SK-N-SH (cell line): Measurements from ENCODE around the gene FAM50B. TPM values are rescaled to one million over a fixed set of nuclear protein-coding genes. Genes with fewer than 3 reads are reported as not detected.

Experiments used
- CTCF ChIA-PET: fragments of 300-600, 350-600 bp; formaldehyde crosslinking; extraction: SDS; loops from one replicate; lab custom pipeline; 2021; lab: Yijun Ruan, JAX
- POLR2A ChIA-PET: fragments of 350-600 bp; sonication (Branson Sonifier 250); formaldehyde crosslinking; extraction: SDS; loops from one replicate; lab custom pipeline; 2020; ENCODE audit warnings: antibody characterized with exemption, inconsistent platforms; lab: Yijun Ruan, JAX
- DNase-seq: peaks from one replicate; pipeline ENCODE4 v3.0.0; 2012
- H2AFZ ChIP-seq: fragments of 200-600 bp; sonication (generic); 2 replicates; pipeline ENCODE4 v1.8.1; 2016; ENCODE audit warnings: antibody characterized with exemption, mild to moderate bottlenecking, low read depth
- H3F3A ChIP-seq: fragments of 200-600 bp; sonication (generic); replicated peaks from 2 replicates; pipeline ENCODE3; 2016; ENCODE audit warnings: antibody characterized with exemption, mild to moderate bottlenecking; ENCODE audit not compliant: insufficient read depth
- H3K27ac ChIP-seq, 2 experiments: fragments of 200-500 bp in 1 of 2; fragments of 200-600 bp in 1 of 2; sonication (Bioruptor generic) in 1 of 2; sonication (generic), shearing (Covaris generic) in 1 of 2; 2 replicates each; pipeline versions ENCODE4 v1.5.1 to v1.6.1; 2014 to 2016; ENCODE audit warnings: low read depth in 2 of 2, inconsistent platforms in 1 of 2, low read length in 1 of 2, mild to moderate bottlenecking in 1 of 2, mixed read lengths in 1 of 2
- H3K27me3 ChIP-seq: fragments of 200-600 bp; sonication (generic), shearing (Covaris generic); 2 replicates; pipeline ENCODE4 v1.6.1; 2016; ENCODE audit warnings: mixed run types; ENCODE audit not compliant: insufficient read depth
- H3K36me3 ChIP-seq, 2 experiments: fragments of 200-500 bp in 1 of 2; fragments of 200-600 bp in 1 of 2; sonication (Bioruptor generic) in 1 of 2; sonication (generic) in 1 of 2; replicated peaks in 1 of 2; 2 replicates each; pipeline versions ENCODE3 to v1.5.1; 2014 to 2016; ENCODE audit warnings: low read length in 1 of 2, mild to moderate bottlenecking in 1 of 2; ENCODE audit not compliant: insufficient read depth in 2 of 2, control insufficient read depth in 1 of 2
- H3K4me1 ChIP-seq, 2 experiments: fragments of 200-500 bp in 1 of 2; fragments of 200-600 bp in 1 of 2; sonication (Bioruptor generic) in 1 of 2; sonication (generic), shearing (Covaris generic) in 1 of 2; 2 replicates each; pipeline versions ENCODE4 v1.5.1 to v1.6.1; 2014 to 2016; ENCODE audit warnings: low read depth in 1 of 2, low read length in 1 of 2, mixed run types in 1 of 2; ENCODE audit not compliant: insufficient read depth in 2 of 2, control insufficient read depth in 1 of 2
- H3K4me2 ChIP-seq: fragments of 200-600 bp; sonication (generic), shearing (Covaris generic); 2 replicates; pipeline ENCODE4 v1.6.1; 2017; ENCODE audit warnings: mixed run types
- H3K4me3 ChIP-seq, 2 experiments: fragments of 200-500 bp in 1 of 2; fragments of 200-600 bp in 1 of 2; sonication (Bioruptor generic) in 1 of 2; sonication (generic), shearing (Covaris generic) in 1 of 2; 2 replicates each; pipeline versions ENCODE4 v1.5.1 to v1.8.1; 2014 to 2016; ENCODE audit warnings: low read depth in 2 of 2, inconsistent platforms in 1 of 2, low read length in 1 of 2, mild to moderate bottlenecking in 1 of 2, mixed read lengths in 1 of 2, moderate library complexity in 1 of 2
- H3K79me2 ChIP-seq: fragments of 200-600 bp; sonication (generic); 2 replicates; pipeline ENCODE4 v1.8.1; 2017; ENCODE audit warnings: mild to moderate bottlenecking; ENCODE audit not compliant: insufficient read depth
- H3K9ac ChIP-seq: fragments of 200-600 bp; sonication (generic); 2 replicates; pipeline ENCODE4 v1.6.1; 2017; ENCODE audit warnings: mixed run types
- H3K9me2 ChIP-seq: fragments of 200-600 bp; sonication (generic); 2 replicates; pipeline ENCODE4 v1.6.1; 2017; ENCODE audit warnings: mixed run types
- H3K9me3 ChIP-seq: fragments of 200-600 bp; sonication (generic); 2 replicates; pipeline ENCODE4 v1.6.1; 2017; ENCODE audit warnings: mixed run types, mild to moderate bottlenecking, moderate library complexity
- H4K20me1 ChIP-seq: fragments of 200-600 bp; sonication (generic); 2 replicates; pipeline ENCODE4 v1.6.1; 2017; ENCODE audit warnings: mild to moderate bottlenecking, mixed run types; ENCODE audit not compliant: insufficient read depth
- CHD2 ChIP-seq: fragments of 150-350 bp; IDR thresholded peaks from 2 replicates; pipeline ENCODE4 v1.6.1; 2018; ENCODE audit warnings: low read length; ENCODE audit not compliant: partially characterized antibody
- CTCF ChIP-seq: fragments of 200-600 bp; sonication (generic); IDR thresholded peaks from 2 replicates; pipeline ENCODE4 v1.6.1; 2017; ENCODE audit warnings: antibody characterized with exemption, mild to moderate bottlenecking, moderate library complexity
- EZH2phosphoT487 ChIP-seq: fragments of 200-600 bp; sonication (generic); IDR thresholded peaks from 2 replicates; pipeline ENCODE4 v1.6.1; 2017; ENCODE audit warnings: low read depth, mixed run types, mild to moderate bottlenecking, antibody characterized with exemption, moderate library complexity, borderline replicate concordance
- FOXM1 ChIP-seq: IDR thresholded peaks from 2 replicates; pipeline ENCODE4 v1.4.0; 2012; ENCODE audit warnings: low read depth, mild to moderate bottlenecking
- MEF2A ChIP-seq: IDR thresholded peaks from 2 replicates; pipeline ENCODE4 v1.4.0; 2012; ENCODE audit warnings: low read depth, borderline replicate concordance
- MXI1 ChIP-seq: IDR thresholded peaks from 2 replicates; pipeline ENCODE4 v1.6.1; 2012; ENCODE audit warnings: mild to moderate bottlenecking, low read depth, low read length, improper control_type of control experiment
- NRF1 ChIP-seq: IDR thresholded peaks from 2 replicates; pipeline ENCODE4 v1.6.1; 2012; ENCODE audit warnings: low read depth, mild to moderate bottlenecking, low read length
- POLR2AphosphoS5 ChIP-seq: IDR thresholded peaks from 2 replicates; pipeline ENCODE4 v1.6.1; 2012; ENCODE audit warnings: low read depth, low read length
- RCOR1 ChIP-seq: fragments of 150-350 bp; IDR thresholded peaks from 2 replicates; pipeline ENCODE4 v1.6.1; 2017; ENCODE audit warnings: antibody characterized with exemption, low read length
- RFX5 ChIP-seq: IDR thresholded peaks from 2 replicates; pipeline ENCODE4 v1.6.1; 2012; ENCODE audit warnings: mild to moderate bottlenecking, improper control_type of control experiment, low read length
- RXRA ChIP-seq: IDR thresholded peaks from 2 replicates; pipeline ENCODE4 v1.4.0; 2012; ENCODE audit warnings: low read depth, mild to moderate bottlenecking, borderline replicate concordance
- TAF1 ChIP-seq: IDR thresholded peaks from 2 replicates; pipeline ENCODE4 v1.6.1; 2012; ENCODE audit warnings: low read depth, mild to moderate bottlenecking, low read length, moderate library complexity, borderline replicate concordance
- TCF12 ChIP-seq: IDR thresholded peaks from 2 replicates; pipeline ENCODE4 v1.4.0; 2012
- TEAD4 ChIP-seq: IDR thresholded peaks from 2 replicates; pipeline ENCODE4 v1.4.0; 2012; ENCODE audit warnings: mild to moderate bottlenecking, borderline replicate concordance; ENCODE audit not compliant: insufficient read depth
- USF2 ChIP-seq: fragments of 150-350 bp; IDR thresholded peaks from 2 replicates; pipeline ENCODE4 v1.6.1; 2017; ENCODE audit warnings: antibody characterized with exemption, low read length, low read depth, borderline replicate concordance
- YY1 ChIP-seq: IDR thresholded peaks from 2 replicates; pipeline ENCODE4 v1.4.0; 2012; ENCODE audit warnings: low read depth, mild to moderate bottlenecking
- WGBS: methylation state at CpG from one replicate; pipeline ENCODE4 v1.1.6; 2017; ENCODE audit warnings: low lambda C conversion rate; 5-methylcytosine and 5-hydroxymethylcytosine counted together
- polyA plus RNA-seq, 3 experiments: library from polyadenylated mRNA; depleted of rRNA; stranded (reverse); fragments of >200 nt; gene quantifications; 2 replicates each; pipeline ENCODE4 v1.2.3, GENCODE V29; 2012
- TF ChIP-seq, protein P1 (sequence below): IDR thresholded peaks from 2 replicates; pipeline ENCODE4 v1.6.1; 2012; ENCODE audit warnings: mild to moderate bottlenecking, low read depth, low read length, moderate library complexity
- TF ChIP-seq, protein P2 (sequence below): IDR thresholded peaks from 2 replicates; pipeline ENCODE4 v1.4.0; 2012; ENCODE audit warnings: low read depth, borderline replicate concordance
- TF ChIP-seq, protein P3 (sequence below): IDR thresholded peaks from 2 replicates; pipeline ENCODE4 v1.4.0; 2012; ENCODE audit warnings: low read depth

The FAM50B gene
- polyA plus RNA-seq, 1 of the 3 experiments (the other 2 are of a cell fraction): 13.8 TPM

DNA sequence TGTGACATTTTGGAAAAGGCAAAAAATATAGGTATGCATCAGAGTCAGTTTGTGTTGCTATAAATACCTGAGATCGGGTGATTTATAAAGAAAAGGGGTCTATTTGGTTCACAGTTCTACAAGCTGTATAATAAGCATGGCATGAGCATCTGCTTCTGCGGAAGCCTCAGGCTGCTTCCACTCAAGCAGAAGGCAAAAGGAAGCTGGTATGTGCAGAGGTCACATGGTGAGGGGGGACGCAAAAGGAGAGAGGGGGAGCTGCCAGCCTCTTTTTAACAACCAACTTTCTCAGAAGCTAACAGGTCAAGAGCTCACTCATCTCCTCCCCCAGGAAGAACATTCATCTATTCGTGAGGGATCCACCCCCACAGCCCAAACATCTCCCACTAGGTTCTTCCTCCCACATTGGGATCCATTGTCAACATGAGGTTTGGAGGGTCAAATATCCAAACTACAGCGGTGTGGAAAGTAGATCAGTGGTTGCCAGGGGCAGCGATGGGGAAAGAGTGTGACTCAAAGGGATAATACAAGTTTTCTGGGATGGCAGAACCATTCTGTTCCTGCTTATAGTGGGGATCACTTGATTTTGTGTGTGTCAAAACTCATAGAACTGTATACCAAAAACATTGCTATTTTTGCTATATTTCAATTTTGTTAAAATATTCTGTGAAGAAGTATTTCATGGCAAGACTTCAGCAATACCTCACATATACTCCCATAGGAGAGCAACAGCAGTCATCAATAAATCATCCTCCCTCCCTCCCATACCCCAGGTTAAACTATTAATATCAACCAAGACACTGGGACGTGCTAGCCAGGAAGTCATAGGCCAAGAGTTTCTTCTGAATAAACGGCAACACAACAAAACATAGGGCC, 9.9 kb upstream of the FAM50B start:
- Histone ChIP-seq H3K36me3 (no peaks in the 10 kb centered on the region), H3K27me3 (no peaks in the 10 kb centered on the region), H3K9ac (no peak overlapping the region), H3K4me2 (no peak overlapping the region), H3K4me3 (no peak overlapping the region), H3F3A (peaks cover 26% of the 10 kb centered on the region), H3K9me2 (no peaks in the 10 kb centered on the region), H3K9me3 (no peaks in the 10 kb centered on the region), H3K27ac (no peak overlapping the region), H4K20me1 (no peaks in the 10 kb centered on the region), H3K79me2 (no peaks in the 10 kb centered on the region), H3K4me1 (peaks cover 12 to 35% of the 10 kb centered on the region in 2 experiments), H2AFZ (no peak overlapping the region)
- no peak for DNase-seq
- 86% methylated on average over 8 of the region's 8 CpGs for WGBS
- POLR2A ChIA-PET: no interaction called here
- no peak for TF ChIP-seq EZH2phosphoT487
- TF ChIP-seq TEAD4: no peak
- TF ChIP-seq, protein P1, sequence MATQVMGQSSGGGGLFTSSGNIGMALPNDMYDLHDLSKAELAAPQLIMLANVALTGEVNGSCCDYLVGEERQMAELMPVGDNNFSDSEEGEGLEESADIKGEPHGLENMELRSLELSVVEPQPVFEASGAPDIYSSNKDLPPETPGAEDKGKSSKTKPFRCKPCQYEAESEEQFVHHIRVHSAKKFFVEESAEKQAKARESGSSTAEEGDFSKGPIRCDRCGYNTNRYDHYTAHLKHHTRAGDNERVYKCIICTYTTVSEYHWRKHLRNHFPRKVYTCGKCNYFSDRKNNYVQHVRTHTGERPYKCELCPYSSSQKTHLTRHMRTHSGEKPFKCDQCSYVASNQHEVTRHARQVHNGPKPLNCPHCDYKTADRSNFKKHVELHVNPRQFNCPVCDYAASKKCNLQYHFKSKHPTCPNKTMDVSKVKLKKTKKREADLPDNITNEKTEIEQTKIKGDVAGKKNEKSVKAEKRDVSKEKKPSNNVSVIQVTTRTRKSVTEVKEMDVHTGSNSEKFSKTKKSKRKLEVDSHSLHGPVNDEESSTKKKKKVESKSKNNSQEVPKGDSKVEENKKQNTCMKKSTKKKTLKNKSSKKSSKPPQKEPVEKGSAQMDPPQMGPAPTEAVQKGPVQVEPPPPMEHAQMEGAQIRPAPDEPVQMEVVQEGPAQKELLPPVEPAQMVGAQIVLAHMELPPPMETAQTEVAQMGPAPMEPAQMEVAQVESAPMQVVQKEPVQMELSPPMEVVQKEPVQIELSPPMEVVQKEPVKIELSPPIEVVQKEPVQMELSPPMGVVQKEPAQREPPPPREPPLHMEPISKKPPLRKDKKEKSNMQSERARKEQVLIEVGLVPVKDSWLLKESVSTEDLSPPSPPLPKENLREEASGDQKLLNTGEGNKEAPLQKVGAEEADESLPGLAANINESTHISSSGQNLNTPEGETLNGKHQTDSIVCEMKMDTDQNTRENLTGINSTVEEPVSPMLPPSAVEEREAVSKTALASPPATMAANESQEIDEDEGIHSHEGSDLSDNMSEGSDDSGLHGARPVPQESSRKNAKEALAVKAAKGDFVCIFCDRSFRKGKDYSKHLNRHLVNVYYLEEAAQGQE: no peak
- TF ChIP-seq NRF1: no peak
- TF ChIP-seq YY1: no peak
- TF ChIP-seq USF2: no peak
- TF ChIP-seq TCF12: no peak
- TF ChIP-seq MXI1: no peak
- no peak for TF ChIP-seq RCOR1
- no peak for TF ChIP-seq CHD2
- no peak for TF ChIP-seq CTCF
- TF ChIP-seq, protein P2, sequence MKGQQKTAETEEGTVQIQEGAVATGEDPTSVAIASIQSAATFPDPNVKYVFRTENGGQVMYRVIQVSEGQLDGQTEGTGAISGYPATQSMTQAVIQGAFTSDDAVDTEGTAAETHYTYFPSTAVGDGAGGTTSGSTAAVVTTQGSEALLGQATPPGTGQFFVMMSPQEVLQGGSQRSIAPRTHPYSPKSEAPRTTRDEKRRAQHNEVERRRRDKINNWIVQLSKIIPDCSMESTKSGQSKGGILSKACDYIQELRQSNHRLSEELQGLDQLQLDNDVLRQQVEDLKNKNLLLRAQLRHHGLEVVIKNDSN: no peak
- TF ChIP-seq RFX5: no peak
- no peak for TF ChIP-seq RXRA
- TF ChIP-seq POLR2AphosphoS5: no peak
- TF ChIP-seq, protein P3, sequence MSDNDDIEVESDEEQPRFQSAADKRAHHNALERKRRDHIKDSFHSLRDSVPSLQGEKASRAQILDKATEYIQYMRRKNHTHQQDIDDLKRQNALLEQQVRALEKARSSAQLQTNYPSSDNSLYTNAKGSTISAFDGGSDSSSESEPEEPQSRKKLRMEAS: no peak
- no peak for TF ChIP-seq FOXM1
- no peak for TF ChIP-seq TAF1
- TF ChIP-seq MEF2A: no peak
- CTCF ChIA-PET: interaction anchor here (1.7 to 1.9 kb wide), 2 partner anchors 10 kb away, joined by 8 to 13 read pairs; partner anchors contain the start of gene FAM50B
